HEK293 (cell line): Measurements from ENCODE around the gene KIAA1191.

Experiments
- CTCF ChIA-PET: fragments of 350-600 bp; formaldehyde crosslinking; extraction: SDS; loops from one replicate; lab custom pipeline; 2021; ENCODE audit warnings: antibody characterized with exemption; lab: Yijun Ruan, JAX
- POLR2A ChIA-PET: fragments of 300-600 bp; formaldehyde crosslinking; extraction: SDS; loops from one replicate; lab custom pipeline; 2020; ENCODE audit warnings: antibody characterized with exemption, inconsistent platforms; lab: Yijun Ruan, JAX
- H3K27ac ChIP-seq: fragments of 200-500 bp; sonication (Bioruptor generic); 2 replicates; pipeline ENCODE4 v1.5.1; 2014; ENCODE audit warnings: low read depth, low read length, control low read depth, inconsistent platforms; ENCODE audit errors: extremely low read depth
- H3K36me3 ChIP-seq, 2 experiments: fragments of 200-500 bp in 1 of 2; sonication (Bioruptor generic) in 1 of 2; 1 replicate in 1 of 2; 2 replicates in 1 of 2; pipeline ENCODE4 v1.5.1; 2014 to 2017; ENCODE audit warnings: inconsistent platforms in 2 of 2, low read length in 2 of 2; ENCODE audit not compliant: control insufficient read depth in 2 of 2, insufficient read depth in 1 of 2
- H3K4me1 ChIP-seq: fragments of 200-500 bp; sonication (Bioruptor generic); 2 replicates; pipeline ENCODE4 v1.5.1; 2014; ENCODE audit warnings: mild to moderate bottlenecking, low read length, inconsistent platforms; ENCODE audit not compliant: control insufficient read depth, insufficient read depth
- H3K4me3 ChIP-seq: 2 replicates; pipeline ENCODE4 v1.5.1; 2011; ENCODE audit warnings: low read depth, mild to moderate bottlenecking, control low read depth, low read length, moderate library complexity
- H3K9me3 ChIP-seq: fragments of 200-500 bp; sonication (Bioruptor generic); 2 replicates; pipeline ENCODE4 v1.5.1; 2014; ENCODE audit warnings: low read depth, low read length, inconsistent platforms; ENCODE audit not compliant: control insufficient read depth, insufficient read depth
- ELK4 ChIP-seq: IDR thresholded peaks from 2 replicates; pipeline ENCODE4 v1.6.1; 2011; ENCODE audit warnings: mild to moderate bottlenecking, low read depth, low read length, borderline replicate concordance
- FEZF1 ChIP-seq: fragments of 450-650 bp; formaldehyde crosslinking; IDR thresholded peaks from 2 replicates; pipeline ENCODE4 v1.5.1; 2016; ENCODE audit warnings: missing biosample characterization, missing genetic modification characterization
- GLI4 ChIP-seq: fragments of 450-650 bp; formaldehyde crosslinking; IDR thresholded peaks from 2 replicates; pipeline ENCODE4 v1.5.1; 2016; ENCODE audit warnings: missing biosample characterization, missing genetic modification characterization
- HOXD13 ChIP-seq: sonication (generic); formaldehyde crosslinking; IDR thresholded peaks from 2 replicates; pipeline ENCODE4 v1.8.0; 2022; ENCODE audit warnings: missing genetic modification reagents, borderline replicate concordance
- KLF16 ChIP-seq: fragments of 450-650 bp; formaldehyde crosslinking; IDR thresholded peaks from 2 replicates; pipeline ENCODE4 v1.5.1; 2017; ENCODE audit warnings: missing biosample characterization, missing genetic modification characterization
- PRDM6 ChIP-seq: fragments of 450-650 bp; formaldehyde crosslinking; IDR thresholded peaks from 2 replicates; pipeline ENCODE4 v1.5.1; 2017; ENCODE audit warnings: missing biosample characterization, missing genetic modification characterization
- SCRT2 ChIP-seq: fragments of 450-650 bp; formaldehyde crosslinking; IDR thresholded peaks from 2 replicates; pipeline ENCODE4 v1.5.1; 2016; ENCODE audit warnings: missing biosample characterization, missing genetic modification characterization
- TSHZ1 ChIP-seq: fragments of 450-650 bp; formaldehyde crosslinking; IDR thresholded peaks from 2 replicates; pipeline ENCODE4 v1.5.1; 2016; ENCODE audit warnings: missing biosample characterization, missing genetic modification characterization, borderline replicate concordance
- YY2 ChIP-seq: fragments of 450-650 bp; formaldehyde crosslinking; IDR thresholded peaks from 2 replicates; pipeline ENCODE4 v1.5.1; 2016; ENCODE audit warnings: missing biosample characterization, missing genetic modification characterization
- ZBTB48 ChIP-seq: fragments of 450-650 bp; formaldehyde crosslinking; IDR thresholded peaks from 2 replicates; pipeline ENCODE4 v1.5.1; 2016; ENCODE audit warnings: missing biosample characterization, missing genetic modification characterization
- ZNF10 ChIP-seq: fragments of 450-650 bp; formaldehyde crosslinking; IDR thresholded peaks from 2 replicates; pipeline ENCODE4 v1.5.1; 2017; ENCODE audit warnings: missing biosample characterization, missing genetic modification characterization
- ZNF112 ChIP-seq: fragments of 450-650 bp; formaldehyde crosslinking; IDR thresholded peaks from 2 replicates; pipeline ENCODE4 v1.5.0; 2017; ENCODE audit warnings: missing biosample characterization, missing genetic modification characterization
- ZNF174 ChIP-seq: fragments of 450-650 bp; formaldehyde crosslinking; IDR thresholded peaks from 2 replicates; pipeline ENCODE4 v1.5.0; 2017; ENCODE audit warnings: missing biosample characterization, mild to moderate bottlenecking, missing genetic modification characterization
- ZNF214 ChIP-seq: fragments of 450-650 bp; formaldehyde crosslinking; IDR thresholded peaks from 2 replicates; pipeline ENCODE4 v1.5.1; 2017; ENCODE audit warnings: missing biosample characterization, mild to moderate bottlenecking, missing genetic modification characterization, borderline replicate concordance
- ZNF302 ChIP-seq: fragments of 450-650 bp; formaldehyde crosslinking; IDR thresholded peaks from 2 replicates; pipeline ENCODE4 v1.5.1; 2016; ENCODE audit warnings: missing biosample characterization, missing genetic modification characterization, low read depth
- ZNF311 ChIP-seq: fragments of 450-650 bp; formaldehyde crosslinking; IDR thresholded peaks from 2 replicates; pipeline ENCODE4 v1.5.1; 2017; ENCODE audit warnings: missing biosample characterization, missing genetic modification characterization, borderline replicate concordance
- ZNF341 ChIP-seq: fragments of 450-650 bp; formaldehyde crosslinking; IDR thresholded peaks from 2 replicates; pipeline ENCODE4; 2016; ENCODE audit warnings: low read depth, missing biosample characterization, missing genetic modification characterization
- ZNF362 ChIP-seq: fragments of 450-650 bp; formaldehyde crosslinking; IDR thresholded peaks from 2 replicates; pipeline ENCODE4 v1.5.1; 2016; ENCODE audit warnings: missing biosample characterization, missing genetic modification characterization
- ZNF423 ChIP-seq: fragments of 450-650 bp; formaldehyde crosslinking; IDR thresholded peaks from 2 replicates; pipeline ENCODE4 v1.5.1; 2016; ENCODE audit warnings: missing biosample characterization, missing genetic modification characterization
- ZNF426 ChIP-seq: fragments of 450-650 bp; formaldehyde crosslinking; IDR thresholded peaks from 2 replicates; pipeline ENCODE4 v1.5.1; 2017; ENCODE audit warnings: missing biosample characterization, missing genetic modification characterization, mild to moderate bottlenecking, inconsistent platforms, moderate library complexity
- ZNF473 ChIP-seq: fragments of 450-650 bp; formaldehyde crosslinking; IDR thresholded peaks from 2 replicates; pipeline ENCODE4 v1.5.1; 2017; ENCODE audit warnings: missing biosample characterization, missing genetic modification characterization
- ZNF514 ChIP-seq: fragments of 450-650 bp; formaldehyde crosslinking; IDR thresholded peaks from 2 replicates; pipeline ENCODE4 v1.5.1; 2016; ENCODE audit warnings: missing biosample characterization, missing genetic modification characterization
- ZNF521 ChIP-seq: fragments of 450-650 bp; formaldehyde crosslinking; IDR thresholded peaks from 2 replicates; pipeline ENCODE4 v1.5.1; 2017; ENCODE audit warnings: missing biosample characterization, mild to moderate bottlenecking, missing genetic modification characterization
- ZNF544 ChIP-seq: fragments of 450-650 bp; formaldehyde crosslinking; IDR thresholded peaks from 2 replicates; pipeline ENCODE4 v1.5.0; 2017; ENCODE audit warnings: missing biosample characterization, missing genetic modification characterization
- ZNF660 ChIP-seq: fragments of 450-650 bp; IDR thresholded peaks from 2 replicates; pipeline ENCODE4 v1.5.1; 2018; ENCODE audit warnings: missing biosample characterization, mild to moderate bottlenecking, missing genetic modification characterization
- ZNF670 ChIP-seq: fragments of 450-650 bp; formaldehyde crosslinking; IDR thresholded peaks from 2 replicates; pipeline ENCODE4 v1.5.1; 2016; ENCODE audit warnings: missing biosample characterization, missing genetic modification characterization, low read depth
- ZNF747 ChIP-seq: fragments of 450-650 bp; formaldehyde crosslinking; IDR thresholded peaks from 2 replicates; pipeline ENCODE4 v1.5.1; 2016; ENCODE audit warnings: missing biosample characterization, missing genetic modification characterization

Gene KIAA1191

GRCh38 chr5:176381979-176382378, 20.4 kb upstream of the KIAA1191 start:
- Histone ChIP-seq H3K36me3 (peaks cover 0 to 67% of the 10 kb centered on the region in 2 experiments; a peak in 2 of 3 replicates), H3K9me3 (no peaks in the 10 kb centered on the region), H3K27ac (no peak overlapping the region), H3K4me1 (no peaks in the 10 kb centered on the region), H3K4me3 (no peak overlapping the region)
- CTCF ChIA-PET: no interaction called here
- POLR2A ChIA-PET: interaction anchor here (0.5 to 1.5 kb wide), 2 partner anchors 9 to 30 kb away, joined by 3 read pairs; no protein-coding TSS in a partner anchor
- no peak for TF ChIP-seq ZNF362 (tag by site-specific recombination)
- no peak for TF ChIP-seq ZNF10 (tag by site-specific recombination)
- no peak for TF ChIP-seq ZNF426 (tag by site-specific recombination)
- TF ChIP-seq TSHZ1 (tag by site-specific recombination): no peak
- TF ChIP-seq ZNF423: no peak
- TF ChIP-seq ZNF302 (tag by site-specific recombination): no peak
- no peak for TF ChIP-seq ZBTB48 (tag by site-specific recombination)
- no peak for TF ChIP-seq KLF16
- TF ChIP-seq ZNF341: no peak

GRCh38 chr5:176381423-176381822, 19.9 kb upstream of the KIAA1191 start:
- no peaks in the 10 kb centered on the region for H3K4me1 ChIP-seq
- TF ChIP-seq YY2: no peak
- TF ChIP-seq SCRT2: no peak
- TF ChIP-seq ELK4: no peak
- TF ChIP-seq HOXD13: no peak
- no peak for TF ChIP-seq ZNF670 (tag by site-specific recombination)
- TF ChIP-seq ZNF521: no peak
- no peak for TF ChIP-seq ZNF112 (tag by site-specific recombination)
- TF ChIP-seq FEZF1 (tag by site-specific recombination): no peak
- TF ChIP-seq GLI4 (tag by site-specific recombination): no peak
- H3K4me3 ChIP-seq: no peak overlapping the region
- H3K9me3 ChIP-seq: no peaks in the 10 kb centered on the region
- no peak overlapping the region for H3K27ac ChIP-seq
- peaks cover 0 to 62% of the 10 kb centered on the region in 2 experiments; a peak in 2 of 3 replicates for H3K36me3 ChIP-seq
- ChIA-PET CTCF (no interaction called here), POLR2A (interaction anchor here (1.3 kb wide), 1 partner anchor 20 kb away, joined by 5 read pairs; the partner anchor contains the start of gene KIAA1191)

GRCh38 chr5:176379881-176380280, 18.3 kb upstream of the KIAA1191 start:
- POLR2A ChIA-PET: no interaction called here
- TF ChIP-seq ZNF426 (tag by site-specific recombination) (no peak), ZNF514 (tag by site-specific recombination) (no peak), ZNF311 (tag by site-specific recombination) (no peak), PRDM6 (tag by site-specific recombination) (no peak), ZNF660 (tag by site-specific recombination) (no peak), ZNF174 (no peak), ZNF214 (tag by site-specific recombination) (no peak), ZNF473 (tag by site-specific recombination) (no peak), ZNF747 (no peak), ZNF544 (tag by site-specific recombination) (no peak)

More at GRCh38 chr5:176379881-176380280, 18.3 kb upstream of the KIAA1191 start:
- CTCF ChIA-PET: interaction anchor here (0.7 kb wide), 1 partner anchor 14 kb away, joined by 3 read pairs; no protein-coding TSS in a partner anchor
- H3K36me3 ChIP-seq: peaks cover 0 to 49% of the 10 kb centered on the region in 2 experiments; a peak in 2 of 3 replicates
- no peaks in the 10 kb centered on the region for H3K4me1 ChIP-seq
- H3K9me3 ChIP-seq: no peaks in the 10 kb centered on the region
- no peak overlapping the region for H3K27ac ChIP-seq
- H3K4me3 ChIP-seq: no peak overlapping the region
